Natural killer cell treated with Interleukin-12 subunit alpha and Interleukin-12 subunit beta and Interleukin-15 and Interleukin-18, amount 100 ng/mL, for 72 hours (primary cell): ENCODE results near the gene GRAPL. TPM values are rescaled to one million over a fixed set of nuclear protein-coding genes. Genes with fewer than 3 reads are reported as not detected.
"Not testable (repeated sequence)": the region's sequence is repeated elsewhere in the genome, so short reads cannot be mapped to it uniquely, and the experiment has no call there.

Experiments used
- ATAC-seq, 2 donors: fragments of 150-1000 bp; cut with Tn5 transposase in 1 of 2; sonication (Bioruptor Pico), chemical (Tn5 transposase) in 1 of 2; 2 replicates each; pipeline ENCODE4 v1.10.0; 2021
- DNase-seq: peaks from one replicate; pipeline ENCODE4 v3.0.0; 2022; ENCODE audit warnings: low spot score
- H3K27ac Mint-ChIP-seq, 2 donors: 1 replicate in 1 of 2; 2 replicates in 1 of 2; pipeline ENCODE4 v1.8.0; 2022; ENCODE audit warnings: mixed read lengths in 2 of 2, mild to moderate bottlenecking in 1 of 2, moderate library complexity in 1 of 2
- H3K27me3 Mint-ChIP-seq, 2 donors: 1 replicate in 1 of 2; 2 replicates in 1 of 2; pipeline ENCODE4 v1.8.0; 2022; ENCODE audit warnings: mixed read lengths in 2 of 2
- H3K36me3 Mint-ChIP-seq: one replicate; pipeline ENCODE4 v1.8.0; 2022; ENCODE audit warnings: mixed read lengths
- H3K4me1 Mint-ChIP-seq, 2 donors: 1 replicate in 1 of 2; 2 replicates in 1 of 2; pipeline ENCODE4 v1.8.0; 2022; ENCODE audit warnings: low read depth in 2 of 2, mixed read lengths in 2 of 2, mild to moderate bottlenecking in 1 of 2
- H3K4me3 Mint-ChIP-seq: one replicate; pipeline ENCODE4 v1.8.0; 2022; ENCODE audit warnings: mixed read lengths
- H3K9me3 Mint-ChIP-seq: 2 replicates; pipeline ENCODE4 v1.8.0; 2022; ENCODE audit warnings: mixed read lengths
- total RNA-seq, 2 donors: library from RNA; stranded (reverse); gene quantifications; one replicate each; pipeline ENCODE4 v1.2.3, GENCODE V29; 2022

Gene GRAPL
- total RNA-seq, 2 donors from 2014 or later = 5.3 to 9.6 TPM

DNA sequence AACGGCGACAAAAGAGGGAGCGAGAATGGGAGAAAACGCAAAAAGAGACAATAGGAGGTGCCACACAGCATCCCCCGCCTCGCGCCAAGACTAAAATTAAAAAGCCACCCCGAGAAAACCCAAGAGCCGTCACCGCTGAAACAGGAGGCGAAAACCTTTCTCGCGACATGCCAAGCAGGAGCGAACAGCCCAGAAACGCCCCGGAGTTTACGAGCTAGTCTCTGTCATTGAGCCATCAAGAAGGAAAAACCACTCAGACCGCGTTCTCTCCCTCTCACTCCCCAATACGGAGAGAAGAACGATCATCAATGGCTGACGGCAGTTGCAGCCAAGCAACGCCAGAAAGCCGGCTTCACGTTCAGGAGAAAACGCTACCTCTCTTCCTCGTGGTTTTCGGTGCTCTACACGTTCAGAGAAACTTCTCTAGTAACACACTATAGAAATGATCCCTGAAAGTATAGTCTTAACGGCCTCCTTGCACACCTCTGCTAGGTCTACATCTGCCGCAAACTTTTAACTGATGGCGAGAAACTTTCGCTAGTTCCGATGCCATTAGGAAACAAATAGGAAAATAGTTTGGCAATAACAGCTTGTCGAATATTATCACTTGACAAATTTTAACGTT, 62.5 kb downstream of the GRAPL start:
- not testable (repeated sequence) for H3K36me3 Mint-ChIP-seq, H3K4me3 Mint-ChIP-seq, DNase-seq, H3K27ac Mint-ChIP-seq, ATAC-seq, H3K9me3 Mint-ChIP-seq, H3K4me1 Mint-ChIP-seq, H3K27me3 Mint-ChIP-seq

DNA sequence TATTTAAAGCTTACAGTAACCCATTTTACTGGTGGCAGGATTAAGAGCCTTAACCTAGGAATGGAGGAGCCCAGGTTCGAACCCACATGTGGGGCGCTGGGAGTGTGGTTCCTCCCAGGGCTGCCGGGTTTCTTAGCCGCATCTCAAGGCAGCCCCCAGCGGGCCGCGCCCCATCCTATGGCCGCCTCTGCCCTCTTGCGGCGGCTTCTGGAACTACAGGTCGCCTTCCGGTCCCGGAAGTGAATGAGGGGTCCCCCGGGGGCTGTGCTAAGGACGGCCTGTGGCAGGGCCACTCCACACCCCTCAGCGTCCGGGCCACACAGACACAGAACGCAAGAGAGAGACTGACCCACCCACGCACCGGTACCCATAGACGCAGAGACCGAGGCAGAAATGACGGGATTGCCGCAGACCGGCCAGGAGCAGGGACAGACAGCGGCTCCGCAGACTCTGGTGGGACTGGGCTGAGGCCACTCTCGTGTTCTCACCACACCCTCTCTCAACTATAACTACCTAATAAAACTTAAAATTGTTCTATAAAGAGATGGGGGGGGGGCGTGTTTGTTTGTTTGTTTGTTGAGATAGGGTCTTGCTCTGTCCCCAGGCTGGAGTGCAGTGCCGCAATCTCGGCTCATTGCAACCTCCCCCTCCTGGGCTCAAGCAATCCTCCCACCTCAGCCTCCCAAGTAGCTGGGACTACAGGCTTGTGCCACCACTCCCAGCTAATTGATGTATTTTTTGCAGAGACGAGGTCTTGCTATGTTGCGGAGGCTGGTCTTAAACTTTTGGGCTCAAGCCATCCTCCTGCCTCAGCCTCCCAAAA, 69.2 kb downstream of the GRAPL start:
- H3K9me3 Mint-ChIP-seq, H3K4me1 Mint-ChIP-seq, H3K27ac Mint-ChIP-seq, DNase-seq, H3K4me3 Mint-ChIP-seq, H3K27me3 Mint-ChIP-seq, H3K36me3 Mint-ChIP-seq: not testable (repeated sequence)
- ATAC-seq = peak; percentile 99

DNA sequence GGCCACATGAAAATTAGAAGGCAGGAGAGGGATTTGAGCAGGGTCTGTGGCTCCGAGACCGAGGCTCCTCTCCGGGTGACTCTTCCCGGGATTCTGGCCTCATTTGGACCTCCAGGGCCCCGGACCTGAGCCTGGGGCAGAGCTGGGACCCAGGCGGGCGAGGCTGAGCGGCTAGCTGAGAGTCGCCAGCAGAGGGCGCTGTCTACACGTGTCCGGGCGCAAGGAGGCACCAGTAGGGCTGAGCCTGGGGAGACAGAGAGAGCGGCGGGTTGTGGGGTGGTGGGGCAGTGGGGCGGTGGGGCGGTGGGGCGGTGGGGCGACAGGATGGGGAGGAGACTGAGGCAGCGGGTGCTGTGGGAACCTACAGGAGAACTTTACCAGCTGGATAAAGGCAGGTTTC, 75.1 kb downstream of the GRAPL start:
- H3K4me1 Mint-ChIP-seq, DNase-seq, H3K4me3 Mint-ChIP-seq, H3K9me3 Mint-ChIP-seq, H3K27ac Mint-ChIP-seq, H3K27me3 Mint-ChIP-seq, H3K36me3 Mint-ChIP-seq: not testable (repeated sequence)
- peak; percentile 94 for ATAC-seq

DNA sequence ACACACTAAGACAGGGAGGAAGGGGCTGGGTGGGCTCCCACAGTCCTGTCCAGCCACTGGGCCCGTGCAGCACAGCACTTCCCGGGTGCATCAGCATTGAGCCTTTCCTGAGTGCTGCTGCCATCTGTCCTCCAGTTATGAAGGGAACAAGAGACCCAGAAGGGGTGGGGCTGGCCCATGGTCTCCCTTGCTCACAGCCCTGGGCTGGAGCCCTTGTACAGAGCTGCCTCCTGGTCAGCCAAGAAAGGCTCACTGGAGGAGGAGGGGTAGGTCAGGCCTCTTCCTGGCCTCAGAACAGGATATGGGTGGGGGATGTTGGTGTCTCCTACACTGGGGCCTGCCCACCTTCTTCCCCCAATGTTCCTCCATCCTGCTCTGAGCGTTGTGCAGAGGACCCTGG, 76.0 kb downstream of the GRAPL start:
- H3K4me1 Mint-ChIP-seq, DNase-seq, H3K9me3 Mint-ChIP-seq, H3K4me3 Mint-ChIP-seq, H3K27ac Mint-ChIP-seq, ATAC-seq, H3K27me3 Mint-ChIP-seq, H3K36me3 Mint-ChIP-seq: not testable (repeated sequence)

Other genes with a start within 250 kb of the GRAPL start
- gene SLC5A10, start 175.4 kb upstream of the GRAPL start, total RNA-seq = not detected
- gene FAM83G, start 122.8 kb upstream of the GRAPL start, total RNA-seq = 1 to 10 TPM; 1.4 to 2.6 TPM
- gene GRAP, start 80.6 kb upstream of the GRAPL start, total RNA-seq = 10 to 100 TPM in 1 of 2 donors, 1 to 10 TPM in 1; 8.2 to 15.9 TPM
- gene EPN2, start 109.8 kb downstream of the GRAPL start, total RNA-seq = 10 to 100 TPM in 1 of 2 donors, 1 to 10 TPM in 1; 1.5 to 20.3 TPM
- gene B9D1, start 235.1 kb downstream of the GRAPL start, total RNA-seq = 1 to 10 TPM; 2.2 to 4.9 TPM